Smooth muscle cell (in vitro differentiated cells): ENCODE data around the gene NAA15. TPM values are rescaled to one million over a fixed set of nuclear protein-coding genes. Genes with fewer than 3 reads are reported as not detected.

Source experiments
- DNase-seq: peaks from one replicate; lab custom pipeline; 2025; ENCODE audit not compliant: unreplicated experiment; lab: John Stamatoyannopoulos, UW
- H2AFZ ChIP-seq: fragments of 200-600 bp; sonication (generic); 2 replicates; pipeline ENCODE4 v1.6.0; 2016; ENCODE audit warnings: antibody characterized with exemption, low read depth, mild to moderate bottlenecking
- H3F3A ChIP-seq: fragments of 200-600 bp; sonication (generic); 2 replicates; pipeline ENCODE4 v1.6.0; 2017; ENCODE audit warnings: antibody characterized with exemption, low read depth
- H3K27ac ChIP-seq: fragments of 200-600 bp; sonication (generic); 2 replicates; pipeline ENCODE4 v1.5.1; 2016; ENCODE audit warnings: low read depth, mild to moderate bottlenecking
- H3K27me3 ChIP-seq: fragments of 200-600 bp; sonication (generic); 2 replicates; pipeline ENCODE4 v1.6.1; 2016; ENCODE audit warnings: low read depth, mild to moderate bottlenecking
- H3K36me3 ChIP-seq: fragments of 200-600 bp; sonication (generic); 2 replicates; pipeline ENCODE4 v1.5.1; 2016; ENCODE audit warnings: low read depth
- H3K4me1 ChIP-seq: fragments of 200-600 bp; sonication (generic); 2 replicates; pipeline ENCODE4 v1.5.1; 2016; ENCODE audit warnings: low read depth
- H3K4me2 ChIP-seq: fragments of 200-600 bp; sonication (generic); 2 replicates; pipeline ENCODE4 v1.6.0; 2016; ENCODE audit warnings: mild to moderate bottlenecking
- H3K4me3 ChIP-seq: fragments of 200-600 bp; sonication (generic); 2 replicates; pipeline ENCODE4 v1.5.1; 2016; ENCODE audit warnings: mild to moderate bottlenecking
- H3K79me2 ChIP-seq: fragments of 200-600 bp; sonication (generic); 2 replicates; pipeline ENCODE4 v1.6.0; 2016; ENCODE audit warnings: low read depth, mild to moderate bottlenecking
- H3K9ac ChIP-seq: fragments of 200-600 bp; sonication (generic); 2 replicates; pipeline ENCODE4 v1.6.0; 2016; ENCODE audit warnings: low read depth
- H3K9me3 ChIP-seq: fragments of 200-600 bp; sonication (generic); replicated peaks from 2 replicates; pipeline ENCODE4 v1.5.1; 2016; ENCODE audit warnings: low read depth
- H4K20me1 ChIP-seq: fragments of 200-600 bp; sonication (generic); 2 replicates; pipeline ENCODE4 v1.6.0; 2016; ENCODE audit warnings: low read depth
- CTCF ChIP-seq: fragments of 200-600 bp; sonication (generic); IDR thresholded peaks from 2 replicates; pipeline ENCODE4 v1.5.1; 2017; ENCODE audit warnings: borderline replicate concordance, mild to moderate bottlenecking, antibody characterized with exemption; ENCODE audit not compliant: insufficient read depth, poor library complexity, severe bottlenecking
- WGBS: methylation state at CpG from one replicate; pipeline ENCODE4 v1.1.7; 2016; ENCODE audit warnings: low lambda C conversion rate; 5-methylcytosine and 5-hydroxymethylcytosine counted together
- polyA plus RNA-seq: library from polyadenylated mRNA; unstranded; fragments of >200 nt; fragmentation: Nextera tagmentation; extraction: Ambion mirVana; gene quantifications from 2 replicates; pipeline ENCODE4 v1.2.1, GENCODE V29; 2016
- total RNA-seq: library from RNA; depleted of rRNA; stranded (reverse); fragments of >200 nt; gene quantifications from 2 replicates; pipeline ENCODE4 v1.2.3, GENCODE V29; 2014

The NAA15 gene
- total and polyA plus RNA-seq, 2 experiments from 2014 or later = 21.7 to 27.0 TPM

- DNase-seq = no peak
- H3K9me3 ChIP-seq = no peaks in the 10 kb centered on the region
- H3K4me3 ChIP-seq = no peak overlapping the region
- H3K27me3 ChIP-seq = no peaks in the 10 kb centered on the region
- no peak overlapping the region for H3K9ac ChIP-seq
- no peak overlapping the region for H3K27ac ChIP-seq
- no peak overlapping the region for H2AFZ ChIP-seq
- H3K36me3 ChIP-seq = peaks cover 29% of the 10 kb centered on the region
- no peaks in the 10 kb centered on the region for H3K4me1 ChIP-seq
- peaks cover 3% of the 10 kb centered on the region for H4K20me1 ChIP-seq
- H3F3A ChIP-seq = no peaks in the 10 kb centered on the region
- H3K4me2 ChIP-seq = no peak overlapping the region
- no peaks in the 10 kb centered on the region for H3K79me2 ChIP-seq
- TF ChIP-seq CTCF = no peak
These were observed 87.8 kb downstream of the NAA15 start for GRCh38 chr4:139389102-139389501.

GRCh38 chr4:139389991-139390390 is 88.7 kb downstream of the NAA15 start:
- no peak overlapping the region for H3K9ac ChIP-seq
- no peak for DNase-seq
- H4K20me1 ChIP-seq = peaks cover 3% of the 10 kb centered on the region
- no peaks in the 10 kb centered on the region for H3K4me1 ChIP-seq
- no peaks in the 10 kb centered on the region for H3K9me3 ChIP-seq
- no peak overlapping the region for H3K4me2 ChIP-seq
- H3F3A ChIP-seq = no peaks in the 10 kb centered on the region
- TF ChIP-seq CTCF = no peak
- WGBS = 100% methylated on average over 1 of the region's 1 CpG
- H3K27me3 ChIP-seq = no peaks in the 10 kb centered on the region
- no peaks in the 10 kb centered on the region for H3K79me2 ChIP-seq
- H3K4me3 ChIP-seq = no peak overlapping the region
- no peak overlapping the region for H2AFZ ChIP-seq
- H3K36me3 ChIP-seq = peaks cover 23% of the 10 kb centered on the region
- no peak overlapping the region for H3K27ac ChIP-seq

- H3K9me3 ChIP-seq = no peaks in the 10 kb centered on the region
- H4K20me1 ChIP-seq = peaks cover 3% of the 10 kb centered on the region
- H3K79me2 ChIP-seq = no peaks in the 10 kb centered on the region
- H3K9ac ChIP-seq = no peak overlapping the region
- 98% methylated on average over 2 of the region's 2 CpGs for WGBS
- no peaks in the 10 kb centered on the region for H3F3A ChIP-seq
- peaks cover 18% of the 10 kb centered on the region for H3K36me3 ChIP-seq
- H3K27me3 ChIP-seq = no peaks in the 10 kb centered on the region
- TF ChIP-seq CTCF = no peak
- H3K4me2 ChIP-seq = no peak overlapping the region
- H3K4me3 ChIP-seq = no peak overlapping the region
- H3K4me1 ChIP-seq = no peaks in the 10 kb centered on the region
- DNase-seq = no peak
- H2AFZ ChIP-seq = no peak overlapping the region
- H3K27ac ChIP-seq = no peak overlapping the region
These were observed 90.4 kb downstream of the NAA15 start for GRCh38 chr4:139391731-139392130.

GRCh38 chr4:139392797-139393196 is 91.5 kb downstream of the NAA15 start:
- H3K4me2 ChIP-seq = no peak overlapping the region
- peaks cover 12% of the 10 kb centered on the region for H3K36me3 ChIP-seq
- H3K27ac ChIP-seq = no peak overlapping the region
- no peak overlapping the region for H3K4me3 ChIP-seq
- H3K9me3 ChIP-seq = no peaks in the 10 kb centered on the region
- no peaks in the 10 kb centered on the region for H3K79me2 ChIP-seq
- H3F3A ChIP-seq = no peaks in the 10 kb centered on the region
- no peak for TF ChIP-seq CTCF
- no peak overlapping the region for H3K9ac ChIP-seq
- no peak overlapping the region for H2AFZ ChIP-seq
- no peak for DNase-seq
- H3K27me3 ChIP-seq = no peaks in the 10 kb centered on the region
- H3K4me1 ChIP-seq = no peaks in the 10 kb centered on the region
- H4K20me1 ChIP-seq = peaks cover 3% of the 10 kb centered on the region
- WGBS = 93% methylated on average over 4 of the region's 4 CpGs
